ENCODE measurements around the gene TLR5. TPM values are rescaled to one million over a fixed set of nuclear protein-coding genes. Genes with fewer than 3 reads are reported as not detected.

Gene TLR5
- polyA plus RNA-seq, 1 donor (not counting 4 experiments of a cell fraction or from before 2014, with no cell fraction given), result 1.3 TPM

GRCh38 chr1:223179786-223180185, 36.7 kb upstream of the TLR5 start:
- no peak for TF ChIP-seq CTCF (optimal IDR thresholded peaks at IDR 0.05 in 1 of 3, IDR thresholded peaks at IDR 0.05 in 1 of 3, conservative IDR thresholded peaks at IDR 0.05 in 1 of 3; ENCODE audit: extremely low read depth in 1 of 3, insufficient read depth in 2 of 3, low read length in 3 of 3)
- no peak for TF ChIP-seq EZH2 (IDR thresholded peaks at IDR 0.05; ENCODE audit: low read length)
- Histone ChIP-seq H3K79me2 (ENCODE audit: control insufficient read depth, insufficient read depth, low read length) (no peaks in the 10 kb centered on the region), H4K20me1 (ENCODE audit: control insufficient read depth, extremely low read depth, insufficient read depth, low read length) (no peaks in the 10 kb centered on the region), H3K4me3 (ENCODE audit: control insufficient read depth in 2 of 3, extremely low read depth in 1 of 3, insufficient read depth in 2 of 3, low read depth in 1 of 3, low read length in 3 of 3) (no peak overlapping the region), H3K4me1 (ENCODE audit: control insufficient read depth, extremely low read depth, insufficient read depth, low read length) (peaks cover 21% of the 10 kb centered on the region), H3K9ac (ENCODE audit: control insufficient read depth, extremely low read depth, insufficient read depth, low read length) (no peak overlapping the region), H3K27ac (ENCODE audit: control insufficient read depth, insufficient read depth, low read length) (no peak overlapping the region), H2AFZ (ENCODE audit: control insufficient read depth, low read length) (no peak overlapping the region), H3K9me1 (ENCODE audit: control insufficient read depth, extremely low read depth, insufficient read depth, low read length) (no peaks in the 10 kb centered on the region), H3K4me2 (ENCODE audit: control insufficient read depth, extremely low read depth, insufficient read depth, low read depth, low read length) (no peak overlapping the region), H3K27me3 (ENCODE audit: control insufficient read depth, extremely low read depth, insufficient read depth, low read length) (no peaks in the 10 kb centered on the region), H3K36me3 (ENCODE audit: control insufficient read depth in 2 of 2, extremely low read depth in 1 of 2, insufficient read depth in 2 of 2, low read length in 2 of 2) (no peaks in the 10 kb centered on the region), H3K9me3 (ENCODE audit: control insufficient read depth, low read depth, low read length) (no peaks in the 10 kb centered on the region)
- dilution Hi-C loops (cut with MboI; ENCODE audit: extremely low pct_ligation_motif_present, low sequenced_read_pairs), result no loop called here
- no peak for DNase-seq (ENCODE audit: low read depth, low spot score)
- FAIRE-seq, result no peak

- H3K27ac ChIP-seq (ENCODE audit: control insufficient read depth, insufficient read depth, low read length), result no peak overlapping the region
- no peak overlapping the region for H3K9ac ChIP-seq (ENCODE audit: control insufficient read depth, extremely low read depth, insufficient read depth, low read length)
- H3K4me3 ChIP-seq (ENCODE audit: control insufficient read depth in 2 of 3, extremely low read depth in 1 of 3, insufficient read depth in 2 of 3, low read depth in 1 of 3, low read length in 3 of 3), result no peak overlapping the region
- no peak overlapping the region for H2AFZ ChIP-seq (ENCODE audit: control insufficient read depth, low read length)
- FAIRE-seq (no peak), DNase-seq (ENCODE audit: low read depth, low spot score) (no peak)
- no peak for TF ChIP-seq CTCF (optimal IDR thresholded peaks at IDR 0.05 in 1 of 3, IDR thresholded peaks at IDR 0.05 in 1 of 3, conservative IDR thresholded peaks at IDR 0.05 in 1 of 3; ENCODE audit: extremely low read depth in 1 of 3, insufficient read depth in 2 of 3, low read length in 3 of 3)
- no peak for TF ChIP-seq EZH2 (IDR thresholded peaks at IDR 0.05; ENCODE audit: low read length)
- dilution Hi-C loops (cut with MboI; ENCODE audit: extremely low pct_ligation_motif_present, low sequenced_read_pairs), result no loop called here
- H3K4me1 ChIP-seq (ENCODE audit: control insufficient read depth, extremely low read depth, insufficient read depth, low read length), result peaks cover 21% of the 10 kb centered on the region
- H3K27me3 ChIP-seq (ENCODE audit: control insufficient read depth, extremely low read depth, insufficient read depth, low read length), result no peaks in the 10 kb centered on the region
- no peaks in the 10 kb centered on the region for H3K9me1 ChIP-seq (ENCODE audit: control insufficient read depth, extremely low read depth, insufficient read depth, low read length)
- H3K9me3 ChIP-seq (ENCODE audit: control insufficient read depth, low read depth, low read length), result no peaks in the 10 kb centered on the region
- H4K20me1 ChIP-seq (ENCODE audit: control insufficient read depth, extremely low read depth, insufficient read depth, low read length), result no peaks in the 10 kb centered on the region
- no peak overlapping the region for H3K4me2 ChIP-seq (ENCODE audit: control insufficient read depth, extremely low read depth, insufficient read depth, low read depth, low read length)
- no peaks in the 10 kb centered on the region for H3K79me2 ChIP-seq (ENCODE audit: control insufficient read depth, insufficient read depth, low read length)
- H3K36me3 ChIP-seq (ENCODE audit: control insufficient read depth in 2 of 2, extremely low read depth in 1 of 2, insufficient read depth in 2 of 2, low read length in 2 of 2), result no peaks in the 10 kb centered on the region
Observed at GRCh38 chr1:223179280-223179679, 36.2 kb upstream of the TLR5 start.
